Tibial nerve (tissue), 3 donors: ENCODE data around the gene TBC1D7.

Source experiments
- POLR2A ChIP-seq, 2 donors: fragments of 450-650 bp; IDR thresholded peaks; one replicate each; pipeline ENCODE4 v1.6.1; 2017; ENCODE audit warnings: antibody characterized with exemption in 2 of 2, mild to moderate bottlenecking in 2 of 2, moderate library complexity in 2 of 2
- TF ChIP-seq, protein P1 (sequence below), 5 experiments: fragments of 200-600 bp in 3 of 5; fragments of 450-650 bp in 2 of 5; sonication (generic) in 3 of 5; IDR thresholded peaks; one replicate each; pipeline ENCODE4 v1.5.1; 2016 to 2019; ENCODE audit warnings: antibody characterized with exemption in 5 of 5, mild to moderate bottlenecking in 3 of 5, moderate library complexity in 2 of 5

DNA sequence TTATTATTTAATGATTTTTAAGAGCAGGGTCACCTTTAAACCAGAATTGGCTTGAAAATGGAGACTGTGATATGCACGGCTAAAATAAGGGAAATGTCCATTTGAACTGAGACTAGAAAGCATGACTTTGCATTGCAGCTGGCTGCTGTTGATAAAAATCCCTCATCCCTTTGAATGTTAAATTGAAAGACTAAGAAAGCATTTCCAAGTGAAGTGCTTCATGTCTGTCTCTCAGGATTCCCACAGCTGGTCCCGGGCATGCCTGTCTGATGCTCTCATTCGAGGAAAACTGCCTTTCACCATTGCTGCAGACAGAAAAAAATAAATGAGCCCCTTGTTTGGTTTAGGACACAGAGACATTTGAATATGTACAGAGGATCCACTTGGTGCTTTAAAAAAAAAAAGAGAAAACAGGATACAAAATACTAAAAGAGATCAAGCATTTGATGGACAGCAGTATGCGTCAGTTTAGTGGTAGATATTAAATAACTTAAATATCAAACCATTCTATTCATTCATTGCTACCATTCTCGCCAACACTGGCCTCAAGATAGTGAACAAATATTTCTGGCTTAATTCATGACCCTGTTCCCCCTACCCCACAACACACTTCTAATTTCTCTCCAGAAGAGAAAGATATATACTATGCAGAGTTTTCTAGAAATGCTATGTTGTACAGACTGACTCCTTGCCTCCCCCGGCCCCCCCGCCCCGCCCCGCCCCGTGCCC lies 55.0 kb downstream of the TBC1D7 start:
- TF ChIP-seq, protein P1, sequence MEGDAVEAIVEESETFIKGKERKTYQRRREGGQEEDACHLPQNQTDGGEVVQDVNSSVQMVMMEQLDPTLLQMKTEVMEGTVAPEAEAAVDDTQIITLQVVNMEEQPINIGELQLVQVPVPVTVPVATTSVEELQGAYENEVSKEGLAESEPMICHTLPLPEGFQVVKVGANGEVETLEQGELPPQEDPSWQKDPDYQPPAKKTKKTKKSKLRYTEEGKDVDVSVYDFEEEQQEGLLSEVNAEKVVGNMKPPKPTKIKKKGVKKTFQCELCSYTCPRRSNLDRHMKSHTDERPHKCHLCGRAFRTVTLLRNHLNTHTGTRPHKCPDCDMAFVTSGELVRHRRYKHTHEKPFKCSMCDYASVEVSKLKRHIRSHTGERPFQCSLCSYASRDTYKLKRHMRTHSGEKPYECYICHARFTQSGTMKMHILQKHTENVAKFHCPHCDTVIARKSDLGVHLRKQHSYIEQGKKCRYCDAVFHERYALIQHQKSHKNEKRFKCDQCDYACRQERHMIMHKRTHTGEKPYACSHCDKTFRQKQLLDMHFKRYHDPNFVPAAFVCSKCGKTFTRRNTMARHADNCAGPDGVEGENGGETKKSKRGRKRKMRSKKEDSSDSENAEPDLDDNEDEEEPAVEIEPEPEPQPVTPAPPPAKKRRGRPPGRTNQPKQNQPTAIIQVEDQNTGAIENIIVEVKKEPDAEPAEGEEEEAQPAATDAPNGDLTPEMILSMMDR (IDR thresholded peaks at IDR 0.05), result no peak
- TF ChIP-seq POLR2A (IDR thresholded peaks at IDR 0.05), result no peak
